SK-N-MC (cell line): ENCODE measurements around the gene VANGL2.

Experiments used
- EZH2 ChIP-seq: fragments of 200-600 bp; sonication (generic); IDR thresholded peaks from one replicate; pipeline ENCODE4 v1.6.1; 2017; ENCODE audit warnings: antibody characterized with exemption
- FOXP2 ChIP-seq: optimal IDR thresholded peaks from 2 replicates; pipeline ENCODE3; 2011; ENCODE audit warnings: mild to moderate bottlenecking, moderate library complexity; ENCODE audit not compliant: insufficient read depth; ENCODE audit errors: extremely low read length, control extremely low read depth
- POLR2AphosphoS5 ChIP-seq: IDR thresholded peaks from 2 replicates; pipeline ENCODE4 v1.6.1; 2012; ENCODE audit warnings: mild to moderate bottlenecking, low read depth, low read length, borderline replicate concordance

- no peak for TF ChIP-seq EZH2
- no peak for TF ChIP-seq POLR2AphosphoS5
- TF ChIP-seq FOXP2, result no peak
Observed at GRCh38 chr1:160414881-160415280, 14.5 kb downstream of the VANGL2 start.
